Myometrial cell (primary cell): ENCODE data around the gene DPH2. TPM values are rescaled to one million over a fixed set of nuclear protein-coding genes. Genes with fewer than 3 reads are reported as not detected.

Source experiments
- total RNA-seq: library from RNA; depleted of rRNA; stranded (reverse); fragments of >200 nt; gene quantifications from 2 replicates; pipeline ENCODE4 v1.2.3, GENCODE V29; 2015

The DPH2 gene
- total RNA-seq, result 16.5 and 49.0 TPM in 2 replicates

GRCh38 chr1:43969746-43970466 lies at the start of gene DPH2:
TSS of gene DPH2 (plus strand) at chr1:43970010. CDS start at chr1:43970176, 166 bp downstream.

DNA sequence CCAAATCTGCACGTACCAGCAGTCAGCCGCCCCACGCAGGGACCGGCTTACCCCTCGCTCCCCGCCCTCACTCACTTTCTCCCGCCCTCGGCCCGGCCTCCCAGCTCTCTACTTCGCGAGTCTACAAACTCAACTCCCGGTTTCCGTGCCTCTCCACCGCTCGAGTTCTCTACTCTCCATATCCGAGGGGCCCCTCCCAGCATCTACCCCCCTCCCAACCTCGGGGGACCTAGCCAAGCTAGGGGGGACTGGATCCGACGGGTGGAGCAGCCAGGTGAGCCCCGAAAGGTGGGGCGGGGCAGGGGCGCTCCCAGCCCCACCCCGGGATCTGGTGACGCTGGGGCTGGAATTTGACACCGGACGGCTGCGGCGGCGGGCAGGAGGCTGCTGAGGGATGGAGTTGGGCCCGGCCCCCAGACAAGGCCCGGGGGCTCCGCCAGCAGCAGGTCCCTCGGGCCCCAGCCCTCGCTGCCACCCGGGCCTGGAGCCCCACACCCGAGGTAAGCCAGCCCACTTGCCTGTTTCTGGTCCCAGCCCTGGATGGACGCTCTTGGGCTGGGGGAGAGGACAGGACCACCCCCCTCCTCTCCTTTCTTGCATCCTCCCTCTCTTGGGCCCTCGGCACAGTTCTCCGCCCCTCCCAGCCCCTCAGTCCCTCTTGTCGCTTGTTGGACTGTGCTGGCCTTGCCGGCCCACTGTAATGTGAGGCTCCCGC lies 36.3 kb upstream of the DPH2 start, which contains the start of gene ARTN:
Gene ARTN, plus strand, starts transcription at position 416 of the 715 bp plus-strand sequence. CDS start 1,856 bp downstream, outside the sequence.

GRCh38 chr1:43946236-43947060 lies 23.4 kb upstream of the DPH2 start, which contains the start of gene IPO13:
TSS of gene IPO13 (plus strand) at chr1:43946950. CDS start at chr1:43947601, 651 bp downstream.

GRCh38 chr1:43974443-43975248 lies 4.8 kb downstream of the DPH2 start, which contains the start of gene ATP6V0B:
TSS of gene ATP6V0B (plus strand) at chr1:43974960. CDS start at chr1:43975041, 81 bp downstream.

GRCh38 chr1:43978551-43979260 lies 8.9 kb downstream of the DPH2 start, which contains the start of gene B4GALT2:
TSS of gene B4GALT2 (plus strand) at chr1:43979210. CDS start at chr1:43981161, 1,951 bp downstream.

DNA sequence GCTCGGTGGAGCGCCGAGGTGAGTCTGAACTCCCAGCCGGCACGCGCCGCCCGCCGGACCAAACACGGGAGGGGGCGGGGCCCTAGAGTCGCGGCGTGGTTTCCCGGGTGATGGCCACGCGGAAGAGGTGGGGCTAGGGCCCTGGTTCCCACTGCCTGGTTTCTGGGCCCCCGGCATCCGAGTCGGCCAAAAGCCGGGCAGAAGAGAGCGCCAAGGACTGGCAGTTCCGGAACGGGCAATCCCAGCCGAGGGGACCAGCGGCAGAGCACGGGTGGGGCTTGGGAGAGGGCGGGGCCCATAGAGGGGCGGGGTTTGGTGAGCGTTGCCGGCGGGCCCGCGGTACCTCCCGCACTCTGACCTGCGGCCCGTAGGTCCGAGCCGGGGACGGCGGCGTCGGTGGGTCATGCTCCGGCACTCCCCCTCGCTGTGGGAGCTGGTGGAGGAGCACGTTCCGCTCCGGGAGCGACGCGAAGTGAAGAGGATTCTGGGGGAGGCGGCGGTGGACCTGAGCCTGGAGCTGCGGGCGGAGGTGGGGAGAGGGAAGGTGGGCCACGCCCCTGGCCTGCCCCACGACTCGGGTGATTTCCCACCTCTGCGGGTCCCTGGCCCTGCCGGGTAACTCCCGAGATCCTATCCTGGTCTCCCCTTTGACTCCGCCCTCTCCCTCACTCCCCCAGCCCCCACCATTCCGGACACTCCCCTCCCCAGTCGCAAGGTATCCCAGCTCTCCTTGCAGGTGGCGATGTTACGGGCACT lies 21.8 kb downstream of the DPH2 start, which contains the start of gene CCDC24:
Gene CCDC24, plus strand, starts transcription at position 124 of the 756 bp plus-strand sequence. Its CDS starts 280 bp downstream, at position 404.

Other genes starting within 250 kb of the DPH2 start
- not detected in 2 replicates for gene ARTN, start 36.2 kb upstream of the DPH2 start, total RNA-seq
- 23.7 and 26.2 TPM in 2 replicates for gene IPO13, start 23.1 kb upstream of the DPH2 start, total RNA-seq
- gene ATP6V0B, start 5.0 kb downstream of the DPH2 start, total RNA-seq, result 126 and 144 TPM in 2 replicates
- gene B4GALT2, start 9.2 kb downstream of the DPH2 start, total RNA-seq, result 134 and 142 TPM in 2 replicates
- 3.7 and 6.0 TPM in 2 replicates for gene CCDC24, start 21.6 kb downstream of the DPH2 start, total RNA-seq
- gene SLC6A9, start 61.5 kb downstream of the DPH2 start, total RNA-seq, result 3.9 and 5.5 TPM in 2 replicates
- under 0.01 TPM in 1 of 2 replicates, not detected in the other for gene KLF17, start 148.8 kb downstream of the DPH2 start, total RNA-seq
- not detected in 2 replicates for gene KLF18, start 171.6 kb downstream of the DPH2 start, total RNA-seq
- gene DMAP1, start 243.5 kb downstream of the DPH2 start, total RNA-seq, result 38.1 and 49.1 TPM in 2 replicates